HL-60 (cell line): Measurements from ENCODE around the gene DTX1.

Source experiments
- DNase-seq, 2 experiments: peaks; one replicate each; pipeline ENCODE4 v3.0.0-alpha.2; 2010 to 2020; ENCODE audit warnings: low read depth in 1 of 2, low spot score in 1 of 2
- H3K27ac ChIP-seq: fragments of 250-450 bp; sonication (Bioruptor Pico); replicated peaks from 2 replicates; pipeline ENCODE4 v1.5.1; 2020; ENCODE audit warnings: mild to moderate bottlenecking, moderate library complexity
- H3K27me3 ChIP-seq: fragments of 250-450 bp; sonication (Bioruptor Pico); 2 replicates; pipeline ENCODE4 v1.5.1; 2021; ENCODE audit warnings: mild to moderate bottlenecking, moderate library complexity; ENCODE audit not compliant: insufficient read depth, poor library complexity, severe bottlenecking
- H3K4me3 ChIP-seq: replicated peaks from 2 replicates; pipeline ENCODE4 v1.5.1; 2011; ENCODE audit warnings: mild to moderate bottlenecking, control low read depth, low read length; ENCODE audit not compliant: insufficient read depth
- GABPA ChIP-seq: IDR thresholded peaks from 2 replicates; pipeline ENCODE4 v1.6.1; 2012; ENCODE audit warnings: low read depth
- POLR2AphosphoS5 ChIP-seq: IDR thresholded peaks from 2 replicates; pipeline ENCODE4 v1.6.1; 2012; ENCODE audit warnings: low read depth
- SPI1 ChIP-seq: IDR thresholded peaks from 2 replicates; pipeline ENCODE4 v1.6.1; 2012; ENCODE audit warnings: low read depth, mild to moderate bottlenecking, borderline replicate concordance
- TF ChIP-seq, protein P1 (sequence below): IDR thresholded peaks from one replicate; pipeline ENCODE4 v1.5.1; 2011; ENCODE audit warnings: low read length, control low read depth, inconsistent platforms; ENCODE audit not compliant: insufficient read depth
- TF ChIP-seq, protein P2 (sequence below): IDR thresholded peaks from 2 replicates; pipeline ENCODE4 v1.6.1; 2012; ENCODE audit warnings: low read depth; ENCODE audit not compliant: insufficient replicate concordance

DTX1 gene

DNA sequence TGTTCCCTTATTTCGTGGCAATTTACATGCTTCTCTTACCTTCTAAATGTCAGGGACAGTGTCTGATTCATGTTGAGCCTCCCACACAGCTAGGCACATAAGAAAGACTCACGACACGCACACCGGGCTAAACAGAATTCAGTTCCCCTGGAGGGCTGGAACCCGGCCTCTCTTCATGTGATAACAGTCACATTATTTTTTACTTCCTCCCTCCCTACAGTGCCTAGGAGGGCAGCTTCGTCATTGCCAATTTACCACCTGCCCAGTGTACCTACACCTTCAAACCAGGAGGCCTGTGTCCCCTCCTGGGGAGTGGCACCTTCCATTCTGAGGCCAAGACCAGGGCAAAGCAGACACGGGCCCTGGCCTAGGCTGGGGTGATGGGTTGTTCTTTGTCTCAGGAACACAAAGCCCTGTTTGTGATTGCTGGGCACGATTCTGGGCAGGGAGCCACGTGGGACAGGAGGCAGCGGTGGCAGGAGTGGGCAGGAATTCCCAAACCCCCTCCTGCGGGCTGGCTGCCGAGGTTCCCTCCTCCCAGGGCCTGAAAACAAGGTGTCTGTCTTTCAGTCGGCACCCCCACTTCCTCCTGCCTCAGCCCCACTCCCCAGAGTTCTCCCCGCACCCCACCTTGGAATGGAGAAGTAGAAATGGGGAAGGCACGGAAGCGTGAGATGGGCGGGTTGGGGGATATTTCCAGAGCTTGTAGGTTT, 85.8 kb downstream of the DTX1 start:
- Histone ChIP-seq H3K27ac (peak overlapping the region; percentile 97), H3K27me3 (no peaks in the 10 kb centered on the region), H3K4me3 (no peak overlapping the region)
- DNase-seq = peak; percentile 85 to 96
- TF ChIP-seq SPI1 (peak; percentile 97), POLR2AphosphoS5 (peak; percentile 39; the same call in 1 of the 2 replicates)
- TF ChIP-seq, protein P1, sequence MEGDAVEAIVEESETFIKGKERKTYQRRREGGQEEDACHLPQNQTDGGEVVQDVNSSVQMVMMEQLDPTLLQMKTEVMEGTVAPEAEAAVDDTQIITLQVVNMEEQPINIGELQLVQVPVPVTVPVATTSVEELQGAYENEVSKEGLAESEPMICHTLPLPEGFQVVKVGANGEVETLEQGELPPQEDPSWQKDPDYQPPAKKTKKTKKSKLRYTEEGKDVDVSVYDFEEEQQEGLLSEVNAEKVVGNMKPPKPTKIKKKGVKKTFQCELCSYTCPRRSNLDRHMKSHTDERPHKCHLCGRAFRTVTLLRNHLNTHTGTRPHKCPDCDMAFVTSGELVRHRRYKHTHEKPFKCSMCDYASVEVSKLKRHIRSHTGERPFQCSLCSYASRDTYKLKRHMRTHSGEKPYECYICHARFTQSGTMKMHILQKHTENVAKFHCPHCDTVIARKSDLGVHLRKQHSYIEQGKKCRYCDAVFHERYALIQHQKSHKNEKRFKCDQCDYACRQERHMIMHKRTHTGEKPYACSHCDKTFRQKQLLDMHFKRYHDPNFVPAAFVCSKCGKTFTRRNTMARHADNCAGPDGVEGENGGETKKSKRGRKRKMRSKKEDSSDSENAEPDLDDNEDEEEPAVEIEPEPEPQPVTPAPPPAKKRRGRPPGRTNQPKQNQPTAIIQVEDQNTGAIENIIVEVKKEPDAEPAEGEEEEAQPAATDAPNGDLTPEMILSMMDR = no peak
- TF ChIP-seq, protein P2, sequence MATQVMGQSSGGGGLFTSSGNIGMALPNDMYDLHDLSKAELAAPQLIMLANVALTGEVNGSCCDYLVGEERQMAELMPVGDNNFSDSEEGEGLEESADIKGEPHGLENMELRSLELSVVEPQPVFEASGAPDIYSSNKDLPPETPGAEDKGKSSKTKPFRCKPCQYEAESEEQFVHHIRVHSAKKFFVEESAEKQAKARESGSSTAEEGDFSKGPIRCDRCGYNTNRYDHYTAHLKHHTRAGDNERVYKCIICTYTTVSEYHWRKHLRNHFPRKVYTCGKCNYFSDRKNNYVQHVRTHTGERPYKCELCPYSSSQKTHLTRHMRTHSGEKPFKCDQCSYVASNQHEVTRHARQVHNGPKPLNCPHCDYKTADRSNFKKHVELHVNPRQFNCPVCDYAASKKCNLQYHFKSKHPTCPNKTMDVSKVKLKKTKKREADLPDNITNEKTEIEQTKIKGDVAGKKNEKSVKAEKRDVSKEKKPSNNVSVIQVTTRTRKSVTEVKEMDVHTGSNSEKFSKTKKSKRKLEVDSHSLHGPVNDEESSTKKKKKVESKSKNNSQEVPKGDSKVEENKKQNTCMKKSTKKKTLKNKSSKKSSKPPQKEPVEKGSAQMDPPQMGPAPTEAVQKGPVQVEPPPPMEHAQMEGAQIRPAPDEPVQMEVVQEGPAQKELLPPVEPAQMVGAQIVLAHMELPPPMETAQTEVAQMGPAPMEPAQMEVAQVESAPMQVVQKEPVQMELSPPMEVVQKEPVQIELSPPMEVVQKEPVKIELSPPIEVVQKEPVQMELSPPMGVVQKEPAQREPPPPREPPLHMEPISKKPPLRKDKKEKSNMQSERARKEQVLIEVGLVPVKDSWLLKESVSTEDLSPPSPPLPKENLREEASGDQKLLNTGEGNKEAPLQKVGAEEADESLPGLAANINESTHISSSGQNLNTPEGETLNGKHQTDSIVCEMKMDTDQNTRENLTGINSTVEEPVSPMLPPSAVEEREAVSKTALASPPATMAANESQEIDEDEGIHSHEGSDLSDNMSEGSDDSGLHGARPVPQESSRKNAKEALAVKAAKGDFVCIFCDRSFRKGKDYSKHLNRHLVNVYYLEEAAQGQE = peak; percentile 18

DNA sequence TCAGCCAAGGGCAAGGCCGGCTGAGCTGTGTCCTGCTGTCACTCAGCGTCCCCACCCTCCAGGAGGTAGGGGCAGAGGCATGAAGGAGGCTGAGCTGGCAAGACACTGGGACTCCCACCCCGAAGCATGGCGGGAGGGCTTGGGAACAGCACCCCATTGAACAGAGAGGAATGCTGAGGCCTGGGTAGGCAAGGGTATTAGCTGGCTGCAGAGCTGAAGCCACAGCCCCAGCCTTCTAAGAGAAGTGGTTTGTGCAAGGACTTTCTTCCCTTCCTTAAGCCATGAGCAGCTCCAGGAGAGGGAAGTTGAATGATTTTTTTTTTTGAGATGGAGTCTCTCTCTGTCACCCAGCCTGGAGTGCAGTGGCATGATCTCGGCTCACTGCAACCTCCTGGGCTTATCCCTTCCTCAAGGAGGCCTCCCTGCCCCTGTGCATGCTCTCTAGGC, 86.4 kb downstream of the DTX1 start:
- Histone ChIP-seq H3K27ac (peak overlapping the region; percentile 97), H3K27me3 (no peaks in the 10 kb centered on the region), H3K4me3 (no peak overlapping the region)
- TF ChIP-seq, protein P1 = no peak
- TF ChIP-seq, protein P2 = no peak
- no peak; the same call in 1 of the 2 replicates for TF ChIP-seq POLR2AphosphoS5
- no peak for TF ChIP-seq GABPA
- TF ChIP-seq SPI1 = no peak
- no peak for DNase-seq

DNA sequence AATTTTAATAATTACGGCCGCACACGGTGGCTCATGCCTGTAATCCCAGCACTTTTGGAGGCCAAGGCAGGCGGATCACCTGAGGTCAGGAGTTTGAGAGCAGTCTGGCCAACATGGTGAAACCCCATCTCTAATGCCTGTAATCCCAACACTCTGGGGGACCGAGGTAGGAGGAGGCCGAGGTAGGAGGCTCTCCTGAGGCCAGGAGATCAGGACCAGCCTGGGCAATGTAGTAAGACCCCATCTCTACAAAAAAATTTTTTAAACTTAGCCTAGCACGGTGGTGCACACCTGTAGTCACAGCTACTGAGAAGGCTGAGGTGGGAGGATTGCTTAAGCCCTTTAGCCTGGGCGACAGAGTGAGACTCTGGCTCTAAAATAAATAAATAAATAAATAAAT, 87.4 kb downstream of the DTX1 start:
- no peak overlapping the region for H3K4me3 ChIP-seq
- no peak for DNase-seq
- TF ChIP-seq SPI1 (no peak), POLR2AphosphoS5 (no peak), GABPA (no peak)
- TF ChIP-seq, protein P2 = no peak
- TF ChIP-seq, protein P1 = no peak
- peak overlapping the region; percentile 97 for H3K27ac ChIP-seq
- no peaks in the 10 kb centered on the region for H3K27me3 ChIP-seq
